Measurements from ENCODE around the gene FXYD1.
"Not testable (repeated sequence)": the region's sequence is repeated elsewhere in the genome, so short reads cannot be mapped to it uniquely, and the experiment has no call there.

DNA sequence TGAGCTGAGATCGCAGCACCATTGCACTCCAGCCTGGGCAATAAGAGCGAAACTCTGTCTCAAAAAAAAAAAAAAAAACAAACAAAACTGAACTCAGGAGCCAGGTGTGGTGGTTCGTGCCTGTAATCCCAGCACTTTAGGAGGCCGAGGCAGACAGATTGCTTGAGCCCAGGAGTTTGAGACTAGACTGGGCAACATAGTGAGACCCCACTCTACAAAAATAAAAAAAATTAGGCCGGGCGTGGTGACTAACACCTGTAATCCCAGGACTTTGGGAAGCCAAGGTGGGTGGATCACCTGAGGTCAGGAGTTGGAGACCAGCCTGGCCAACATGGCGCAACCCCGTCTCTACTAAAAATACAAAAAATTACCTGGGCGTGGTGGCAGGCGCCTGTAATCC lies 36.7 kb upstream of the FXYD1 start:
- TF ChIP-seq, protein P1, sequence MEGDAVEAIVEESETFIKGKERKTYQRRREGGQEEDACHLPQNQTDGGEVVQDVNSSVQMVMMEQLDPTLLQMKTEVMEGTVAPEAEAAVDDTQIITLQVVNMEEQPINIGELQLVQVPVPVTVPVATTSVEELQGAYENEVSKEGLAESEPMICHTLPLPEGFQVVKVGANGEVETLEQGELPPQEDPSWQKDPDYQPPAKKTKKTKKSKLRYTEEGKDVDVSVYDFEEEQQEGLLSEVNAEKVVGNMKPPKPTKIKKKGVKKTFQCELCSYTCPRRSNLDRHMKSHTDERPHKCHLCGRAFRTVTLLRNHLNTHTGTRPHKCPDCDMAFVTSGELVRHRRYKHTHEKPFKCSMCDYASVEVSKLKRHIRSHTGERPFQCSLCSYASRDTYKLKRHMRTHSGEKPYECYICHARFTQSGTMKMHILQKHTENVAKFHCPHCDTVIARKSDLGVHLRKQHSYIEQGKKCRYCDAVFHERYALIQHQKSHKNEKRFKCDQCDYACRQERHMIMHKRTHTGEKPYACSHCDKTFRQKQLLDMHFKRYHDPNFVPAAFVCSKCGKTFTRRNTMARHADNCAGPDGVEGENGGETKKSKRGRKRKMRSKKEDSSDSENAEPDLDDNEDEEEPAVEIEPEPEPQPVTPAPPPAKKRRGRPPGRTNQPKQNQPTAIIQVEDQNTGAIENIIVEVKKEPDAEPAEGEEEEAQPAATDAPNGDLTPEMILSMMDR (IDR thresholded peaks at IDR 0.05), result not testable (repeated sequence)
- not testable (repeated sequence) for TF ChIP-seq ZFX (IDR thresholded peaks at IDR 0.05; ENCODE audit: borderline replicate concordance)

Data from 22Rv1 (cell line).